Fibroblast of lung (primary cell): ENCODE results near the gene LARP4B. TPM values are rescaled to one million over a fixed set of nuclear protein-coding genes. Genes with fewer than 3 reads are reported as not detected.

Experiments used
- DNase-seq, 2 donors: peaks; one replicate each; pipeline versions ENCODE4 v3.0.0 to v3.0.0-alpha.2; 2010; ENCODE audit warnings: low read depth in 2 of 2
- H2AFZ ChIP-seq: 2 replicates; pipeline ENCODE4 v1.5.1; 2012; ENCODE audit warnings: low read length, control low read depth, inconsistent platforms
- H3K27ac ChIP-seq: 2 replicates; pipeline ENCODE4 v1.5.1; 2011; ENCODE audit warnings: low read length, control low read depth; ENCODE audit not compliant: insufficient read depth
- H3K27me3 ChIP-seq: 2 replicates; pipeline ENCODE4 v1.5.1; 2011; ENCODE audit warnings: mild to moderate bottlenecking, low read length; ENCODE audit not compliant: control insufficient read depth, insufficient read depth
- H3K36me3 ChIP-seq: 2 replicates; pipeline ENCODE4 v1.5.1; 2011; ENCODE audit warnings: low read length; ENCODE audit not compliant: control insufficient read depth, insufficient read depth
- H3K4me1 ChIP-seq: 2 replicates; pipeline ENCODE4 v1.5.1; 2011; ENCODE audit warnings: low read length; ENCODE audit not compliant: control insufficient read depth, insufficient read depth; ENCODE audit errors: extremely low read depth
- H3K4me2 ChIP-seq: 2 replicates; pipeline ENCODE4 v1.5.1; 2011; ENCODE audit warnings: low read length, control low read depth; ENCODE audit not compliant: insufficient read depth; ENCODE audit errors: extremely low read depth
- H3K4me3 ChIP-seq, 4 experiments: fragments of 200-600 bp in 1 of 4; sonication (generic) in 1 of 4; replicated peaks in 1 of 4; 2 replicates each; pipeline ENCODE4 v1.5.1; 2011 to 2016; ENCODE audit warnings: low read length in 4 of 4, low read depth in 3 of 4, mild to moderate bottlenecking in 3 of 4, control low read depth in 2 of 4, inconsistent platforms in 1 of 4, mixed read lengths in 1 of 4; ENCODE audit not compliant: insufficient read depth in 1 of 4; ENCODE audit errors: control extremely low read depth in 1 of 4
- H3K79me2 ChIP-seq: 2 replicates; pipeline ENCODE4 v1.5.1; 2012; ENCODE audit warnings: mild to moderate bottlenecking, low read length, inconsistent platforms; ENCODE audit not compliant: control insufficient read depth, insufficient read depth
- H3K9ac ChIP-seq: 2 replicates; pipeline ENCODE4 v1.5.1; 2011; ENCODE audit warnings: mild to moderate bottlenecking, low read length, control low read depth; ENCODE audit not compliant: insufficient read depth
- H3K9me3 ChIP-seq: 2 replicates; pipeline ENCODE4 v1.5.1; 2012; ENCODE audit warnings: low read depth, low read length; ENCODE audit not compliant: control insufficient read depth, insufficient read depth
- H4K20me1 ChIP-seq: 2 replicates; pipeline ENCODE4 v1.5.1; 2011; ENCODE audit warnings: low read length; ENCODE audit not compliant: control insufficient read depth, insufficient read depth; ENCODE audit errors: extremely low read depth
- CTCF ChIP-seq, 2 donors: IDR thresholded peaks in 1 of 2; conservative IDR thresholded peaks in 1 of 2; 1 replicate in 1 of 2; 2 replicates in 1 of 2; pipeline ENCODE4 v1.5.1; 2011 to 2012; ENCODE audit warnings: low read length in 2 of 2, control low read depth in 1 of 2, inconsistent platforms in 1 of 2, low read depth in 1 of 2, mild to moderate bottlenecking in 1 of 2
- EZH2 ChIP-seq: IDR thresholded peaks from 2 replicates; pipeline ENCODE4 v1.5.1; 2012; ENCODE audit warnings: low read length, control low read depth, mild to moderate bottlenecking; ENCODE audit errors: missing control alignments
- polyA plus RNA-seq, 2 donors: library from polyadenylated mRNA; depleted of rRNA in 1 of 2; stranded (reverse) in 1 of 2; unstranded in 1 of 2; fragments of >200 nt; gene quantifications; 2 replicates each; pipeline ENCODE4 v1.2.1, GENCODE V29; 2011 to 2012; ENCODE audit warnings: missing spikeins in 1 of 2
- total RNA-seq: library from RNA; depleted of rRNA; stranded (reverse); fragments of >200 nt; gene quantifications from 2 replicates; pipeline ENCODE4 v1.2.1, GENCODE V29; 2014

LARP4B gene
- total and polyA plus RNA-seq, 2 donors (not counting 1 experiment from before 2014, with no cell fraction given), result 25.4 to 38.6 TPM

- Histone ChIP-seq H3K9me3 (no peaks in the 10 kb centered on the region), H3K4me2 (no peak overlapping the region), H3K4me3 (no peak overlapping the region), H3K27me3 (no peaks in the 10 kb centered on the region), H3K9ac (no peak overlapping the region), H4K20me1 (no peaks in the 10 kb centered on the region), H3K79me2 (no peaks in the 10 kb centered on the region), H3K4me1 (no peaks in the 10 kb centered on the region), H3K27ac (no peak overlapping the region), H3K36me3 (no peaks in the 10 kb centered on the region), H2AFZ (no peak overlapping the region)
- TF ChIP-seq EZH2 (no peak), CTCF (conservative IDR thresholded peaks at IDR 0.05 in 1 of 2, IDR thresholded peaks at IDR 0.05 in 1 of 2; ENCODE audit: low read depth in 1 of 2, low read length in 2 of 2) (no peak)
- DNase-seq, result no peak
These were observed 44.8 kb upstream of the LARP4B start for GRCh38 chr10:976316-976715.

GRCh38 chr10:974785-975074 lies 43.2 kb upstream of the LARP4B start:
- Histone ChIP-seq H3K9me3 (no peaks in the 10 kb centered on the region), H3K4me2 (no peak overlapping the region), H2AFZ (no peak overlapping the region), H4K20me1 (no peaks in the 10 kb centered on the region), H3K36me3 (no peaks in the 10 kb centered on the region), H3K9ac (no peak overlapping the region), H3K27me3 (no peaks in the 10 kb centered on the region), H3K4me1 (peaks cover 4% of the 10 kb centered on the region), H3K4me3 (no peak overlapping the region), H3K79me2 (no peaks in the 10 kb centered on the region), H3K27ac (no peak overlapping the region)
- no peak for TF ChIP-seq CTCF (conservative IDR thresholded peaks at IDR 0.05 in 1 of 2, IDR thresholded peaks at IDR 0.05 in 1 of 2; ENCODE audit: low read depth in 1 of 2, low read length in 2 of 2)
- no peak for DNase-seq

GRCh38 chr10:974038-974784 lies 42.7 kb upstream of the LARP4B start:
- no peak overlapping the region for H3K27ac ChIP-seq
- H3K9me3 ChIP-seq, result no peaks in the 10 kb centered on the region

More at GRCh38 chr10:974038-974784, 42.7 kb upstream of the LARP4B start:
- Histone ChIP-seq H3K36me3 (no peaks in the 10 kb centered on the region), H3K4me2 (no peak overlapping the region), H3K79me2 (no peaks in the 10 kb centered on the region), H3K4me3 (no peak overlapping the region), H3K27me3 (no peaks in the 10 kb centered on the region), H3K9ac (no peak overlapping the region), H3K4me1 (peaks cover 4% of the 10 kb centered on the region), H2AFZ (no peak overlapping the region), H4K20me1 (no peaks in the 10 kb centered on the region)
- peak in 1 of 2 donors; percentile 40 for DNase-seq
- no peak for TF ChIP-seq EZH2
- no peak for TF ChIP-seq CTCF (conservative IDR thresholded peaks at IDR 0.05 in 1 of 2, IDR thresholded peaks at IDR 0.05 in 1 of 2; ENCODE audit: low read depth in 1 of 2, low read length in 2 of 2)
